Stomach smooth muscle (tissue), 2 donors: ENCODE data around the gene SLC6A5.

Experiments
- H3K27ac ChIP-seq: one replicate; pipeline ENCODE4 v1.7.0; 2013; ENCODE audit warnings: mild to moderate bottlenecking, low read length, inconsistent platforms
- H3K27me3 ChIP-seq, 2 donors: one replicate each; pipeline ENCODE4 v1.7.0; 2013; ENCODE audit warnings: low read length in 2 of 2; ENCODE audit not compliant: insufficient read depth in 2 of 2, control insufficient read depth in 1 of 2
- H3K36me3 ChIP-seq, 2 donors: one replicate each; pipeline ENCODE4 v1.7.0; 2013; ENCODE audit warnings: low read length in 2 of 2; ENCODE audit not compliant: control insufficient read depth in 2 of 2, insufficient read depth in 2 of 2
- H3K4me1 ChIP-seq: one replicate; pipeline ENCODE4 v1.7.0; 2013; ENCODE audit warnings: low read length; ENCODE audit not compliant: control insufficient read depth, insufficient read depth
- H3K4me3 ChIP-seq, 2 donors: one replicate each; pipeline ENCODE4 v1.7.0; 2013; ENCODE audit warnings: low read length in 2 of 2
- H3K9ac ChIP-seq, 2 donors: one replicate each; pipeline ENCODE4 v1.7.0; 2013; ENCODE audit warnings: low read length in 2 of 2, mild to moderate bottlenecking in 1 of 2
- H3K9me3 ChIP-seq, 2 donors: one replicate each; pipeline ENCODE4 v1.7.0; 2013; ENCODE audit warnings: low read length in 2 of 2; ENCODE audit not compliant: control insufficient read depth in 2 of 2
- donor health status: healthy.
- donor health status: Pancreatic carcinoma.

Gene SLC6A5

DNA sequence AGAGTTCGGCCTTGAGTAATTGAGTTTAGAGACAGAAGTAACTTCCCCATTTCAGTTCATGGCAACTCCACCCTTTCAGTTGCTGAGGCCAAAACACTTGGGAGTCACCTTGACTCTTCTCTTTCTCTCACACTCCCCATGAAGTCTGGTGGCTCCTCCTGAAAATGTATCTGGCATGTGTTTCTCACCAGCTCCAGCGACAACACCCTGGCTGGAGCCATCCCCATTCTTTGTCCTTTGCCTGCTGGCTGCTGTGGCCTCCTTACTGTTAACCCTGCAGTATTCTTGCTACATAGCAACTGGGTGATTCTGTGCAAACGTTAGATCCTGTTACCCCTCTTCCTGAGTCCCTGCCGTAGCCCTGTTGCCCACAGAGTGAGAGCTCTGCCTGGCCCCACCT lies 23.8 kb downstream of the SLC6A5 start:
- Histone ChIP-seq H3K27ac (no peak overlapping the region), H3K4me1 (no peaks in the 10 kb centered on the region), H3K36me3 (no peaks in the 10 kb centered on the region), H3K9me3 (no peaks in the 10 kb centered on the region), H3K9ac (no peak overlapping the region), H3K4me3 (no peak overlapping the region), H3K27me3 (peaks cover 0 to 2% of the 10 kb centered on the region in 2 donors)

DNA sequence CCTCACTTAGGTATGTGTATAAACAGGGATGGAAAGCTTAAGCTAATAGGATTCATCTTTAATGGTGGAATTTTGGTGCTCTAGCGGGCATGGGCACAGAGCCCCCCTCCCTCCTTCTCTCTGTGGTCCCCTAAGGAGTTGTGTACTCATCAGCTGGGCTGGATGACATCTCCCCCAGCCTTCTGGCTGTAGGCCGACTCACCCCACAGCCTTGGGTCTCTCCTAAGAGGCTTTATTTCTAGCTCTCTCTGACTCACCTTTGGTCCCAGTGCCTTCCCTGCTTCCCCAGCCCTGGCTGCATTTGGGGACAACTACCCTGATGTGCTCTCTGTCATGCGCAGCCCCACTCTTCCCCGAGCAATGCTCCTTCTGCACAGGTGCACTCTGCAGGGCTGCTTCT lies 26.9 kb downstream of the SLC6A5 start:
- Histone ChIP-seq H3K36me3 (no peaks in the 10 kb centered on the region), H3K9me3 (peaks cover 0 to 6% of the 10 kb centered on the region in 2 donors), H3K27me3 (peaks cover 0 to 4% of the 10 kb centered on the region in 2 donors), H3K27ac (no peak overlapping the region), H3K4me3 (no peak overlapping the region), H3K4me1 (no peaks in the 10 kb centered on the region), H3K9ac (no peak overlapping the region)

DNA sequence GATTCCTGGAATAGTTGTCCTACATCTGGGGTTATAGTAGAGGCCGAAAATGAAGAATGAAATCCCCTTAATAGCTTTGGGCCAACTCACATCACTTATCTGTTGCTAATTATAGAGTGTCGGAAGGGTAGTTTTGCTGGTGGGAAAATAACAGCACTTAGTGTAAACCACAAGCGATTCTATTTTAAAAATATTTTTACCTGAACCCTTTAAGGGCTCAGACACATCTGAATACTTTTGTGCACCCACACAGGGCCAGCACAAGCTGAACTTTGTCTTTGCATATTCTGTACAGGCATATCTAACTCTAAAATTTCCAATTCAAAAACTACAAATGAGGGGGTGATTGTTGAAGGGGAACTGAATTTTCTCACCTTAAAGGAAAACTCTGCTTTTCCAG lies 27.6 kb downstream of the SLC6A5 start:
- peaks cover 0 to 4% of the 10 kb centered on the region in 2 donors for H3K27me3 ChIP-seq
- no peak overlapping the region for H3K27ac ChIP-seq
- H3K9ac ChIP-seq = no peak overlapping the region
- no peak overlapping the region for H3K4me3 ChIP-seq
- H3K36me3 ChIP-seq = no peaks in the 10 kb centered on the region
- no peaks in the 10 kb centered on the region for H3K4me1 ChIP-seq
- H3K9me3 ChIP-seq = peaks cover 0 to 6% of the 10 kb centered on the region in 2 donors

DNA sequence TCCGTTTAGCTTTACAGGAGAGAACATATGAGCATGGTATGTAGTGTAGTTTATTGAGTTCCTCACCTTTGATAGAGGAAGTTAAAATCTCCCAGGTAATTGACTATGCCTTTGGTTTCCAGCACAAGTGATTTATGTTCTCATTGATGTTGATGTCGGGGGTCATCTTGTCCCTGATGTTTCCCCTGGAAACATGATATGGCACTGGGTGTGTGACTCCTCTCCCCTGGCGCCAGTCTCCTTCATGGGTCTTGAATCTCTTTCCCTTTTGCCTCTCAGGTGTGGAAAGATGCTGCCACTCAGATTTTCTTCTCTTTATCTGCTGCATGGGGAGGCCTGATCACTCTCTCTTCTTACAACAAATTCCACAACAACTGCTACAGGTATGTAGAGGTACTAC lies 28.3 kb downstream of the SLC6A5 start:
- H3K27me3 ChIP-seq = peaks cover 0 to 4% of the 10 kb centered on the region in 2 donors
- H3K4me3 ChIP-seq = no peak overlapping the region
- no peaks in the 10 kb centered on the region for H3K36me3 ChIP-seq
- no peak overlapping the region for H3K27ac ChIP-seq
- H3K9ac ChIP-seq = no peak overlapping the region
- no peaks in the 10 kb centered on the region for H3K4me1 ChIP-seq
- H3K9me3 ChIP-seq = peaks cover 0 to 6% of the 10 kb centered on the region in 2 donors

DNA sequence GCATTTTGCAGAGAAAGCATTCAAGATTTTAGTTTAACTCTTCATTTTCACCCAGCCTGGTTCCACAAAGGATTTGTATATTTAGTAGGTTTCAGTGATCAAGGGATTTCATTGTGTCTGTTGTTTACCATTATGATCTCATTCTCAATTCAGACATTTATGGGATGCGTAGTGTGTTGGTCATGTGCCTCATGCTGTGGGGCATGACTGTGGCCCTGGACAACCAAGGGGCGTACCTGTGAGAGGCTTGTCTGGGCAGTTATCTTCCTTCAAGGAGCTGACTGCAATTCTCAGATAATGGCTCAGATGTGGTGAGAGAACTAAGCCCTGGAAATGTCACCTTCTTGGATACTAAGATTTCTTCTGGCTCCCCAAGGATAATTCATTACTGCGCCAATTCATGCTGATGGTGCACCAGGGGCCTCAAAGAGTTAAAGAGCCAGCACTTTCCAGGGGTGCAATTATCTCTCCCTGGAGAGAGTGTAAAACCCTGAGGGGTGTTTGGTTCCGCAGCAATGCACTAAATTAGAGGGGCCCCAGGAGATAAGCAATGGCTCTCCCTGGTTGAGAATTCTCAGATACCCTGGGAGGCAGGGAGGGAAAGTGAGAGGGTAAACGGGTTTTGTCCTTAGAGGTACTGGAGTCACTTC lies 32.2 kb downstream of the SLC6A5 start:
- Histone ChIP-seq H3K4me3 (no peak overlapping the region), H3K27me3 (peaks cover 0 to 5% of the 10 kb centered on the region in 2 donors), H3K36me3 (no peaks in the 10 kb centered on the region), H3K4me1 (no peaks in the 10 kb centered on the region), H3K9me3 (peaks cover 0 to 6% of the 10 kb centered on the region in 2 donors), H3K27ac (no peak overlapping the region), H3K9ac (no peak overlapping the region)

DNA sequence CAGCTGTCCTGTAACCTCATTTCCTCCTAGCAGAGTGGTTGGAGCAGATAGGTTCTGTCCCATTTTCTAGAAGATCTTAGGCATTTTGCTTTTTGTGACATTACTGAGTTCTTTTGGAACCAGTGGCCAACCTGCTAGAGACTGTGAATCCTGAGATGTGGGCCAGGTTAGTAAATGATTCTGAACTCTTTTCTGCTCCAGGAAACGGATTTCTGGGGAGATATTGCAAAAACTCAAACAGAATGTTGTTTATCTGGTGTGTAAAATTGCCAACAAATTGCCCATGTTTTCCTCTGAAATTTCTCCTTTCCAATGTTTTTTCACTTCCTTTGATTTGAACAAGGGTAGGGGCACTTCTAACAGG lies 32.7 kb downstream of the SLC6A5 start:
- Histone ChIP-seq H3K27ac (no peak overlapping the region), H3K9ac (no peak overlapping the region), H3K4me1 (no peaks in the 10 kb centered on the region), H3K9me3 (peaks cover 0 to 6% of the 10 kb centered on the region in 2 donors), H3K36me3 (no peaks in the 10 kb centered on the region), H3K4me3 (no peak overlapping the region), H3K27me3 (peaks cover 0 to 5% of the 10 kb centered on the region in 2 donors)

DNA sequence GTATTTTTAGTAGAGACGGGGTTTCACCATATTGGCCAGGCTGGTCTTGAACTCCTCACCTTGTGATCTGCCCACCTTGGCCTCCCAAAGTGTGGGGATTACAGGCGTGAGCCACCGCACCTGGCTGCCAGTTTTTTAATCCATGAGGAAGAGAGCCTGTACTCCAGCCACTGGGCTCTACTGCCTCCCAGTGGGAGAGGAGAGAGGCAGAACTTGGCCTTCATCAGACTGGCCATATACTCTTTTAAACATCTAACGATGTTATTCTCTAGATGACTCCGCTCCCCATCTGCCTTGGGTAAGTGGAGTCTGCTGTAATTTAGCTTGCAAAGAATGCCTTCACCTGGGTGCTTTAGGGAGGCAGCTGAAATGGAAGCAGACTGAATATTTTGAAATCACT lies 34.6 kb downstream of the SLC6A5 start:
- Histone ChIP-seq H3K9ac (no peak overlapping the region), H3K27me3 (peaks cover 0 to 11% of the 10 kb centered on the region in 2 donors), H3K36me3 (no peaks in the 10 kb centered on the region), H3K27ac (no peak overlapping the region), H3K4me3 (no peak overlapping the region), H3K4me1 (no peaks in the 10 kb centered on the region), H3K9me3 (peaks cover 0 to 6% of the 10 kb centered on the region in 2 donors)

DNA sequence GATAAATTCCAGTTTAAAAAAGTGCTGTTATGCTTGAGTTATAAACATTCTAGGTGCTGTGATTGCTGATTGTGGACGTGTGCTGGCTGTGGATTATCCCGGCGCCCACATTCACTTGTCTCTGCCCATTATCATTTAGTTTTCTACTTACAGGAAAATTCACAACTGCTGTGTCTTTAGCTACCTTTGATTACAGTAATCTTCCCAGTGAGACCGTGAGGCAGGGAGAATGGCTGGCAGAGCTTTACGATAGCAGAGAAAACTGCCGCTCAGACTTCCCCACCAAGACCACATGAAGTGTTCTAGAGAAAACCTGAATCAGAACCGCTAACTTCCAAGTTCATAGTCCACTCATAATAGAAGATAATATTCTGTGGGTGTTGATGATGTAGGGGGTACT lies 35.4 kb downstream of the SLC6A5 start:
- Histone ChIP-seq H3K4me1 (no peaks in the 10 kb centered on the region), H3K27me3 (peaks cover 0 to 11% of the 10 kb centered on the region in 2 donors), H3K9me3 (peaks cover 0 to 6% of the 10 kb centered on the region in 2 donors), H3K27ac (no peak overlapping the region), H3K9ac (no peak overlapping the region), H3K4me3 (no peak overlapping the region), H3K36me3 (no peaks in the 10 kb centered on the region)

DNA sequence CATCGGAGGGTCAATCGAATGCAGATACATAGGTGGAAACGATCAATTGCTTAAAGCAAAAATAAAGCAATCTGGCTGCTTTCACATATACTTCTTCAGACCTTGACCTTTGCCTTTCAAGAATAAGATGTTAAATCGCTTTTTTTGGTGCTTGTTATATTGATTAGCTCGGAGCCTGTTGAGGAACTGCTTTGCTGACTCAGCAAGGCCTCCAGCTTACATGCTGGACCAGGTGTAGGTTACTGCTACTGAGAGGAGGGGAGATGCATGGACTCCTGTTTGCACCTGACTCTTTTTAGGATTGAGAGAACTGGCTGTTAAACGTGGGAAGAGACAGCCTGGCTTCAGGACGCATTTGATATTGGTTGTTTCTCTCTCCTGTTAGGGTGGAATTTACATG lies 38.7 kb downstream of the SLC6A5 start:
- Histone ChIP-seq H3K4me1 (no peaks in the 10 kb centered on the region), H3K4me3 (no peak overlapping the region), H3K9me3 (peaks cover 0 to 2% of the 10 kb centered on the region in 2 donors), H3K36me3 (no peaks in the 10 kb centered on the region), H3K27me3 (peaks cover 0 to 9% of the 10 kb centered on the region in 2 donors), H3K9ac (no peak overlapping the region), H3K27ac (no peak overlapping the region)

DNA sequence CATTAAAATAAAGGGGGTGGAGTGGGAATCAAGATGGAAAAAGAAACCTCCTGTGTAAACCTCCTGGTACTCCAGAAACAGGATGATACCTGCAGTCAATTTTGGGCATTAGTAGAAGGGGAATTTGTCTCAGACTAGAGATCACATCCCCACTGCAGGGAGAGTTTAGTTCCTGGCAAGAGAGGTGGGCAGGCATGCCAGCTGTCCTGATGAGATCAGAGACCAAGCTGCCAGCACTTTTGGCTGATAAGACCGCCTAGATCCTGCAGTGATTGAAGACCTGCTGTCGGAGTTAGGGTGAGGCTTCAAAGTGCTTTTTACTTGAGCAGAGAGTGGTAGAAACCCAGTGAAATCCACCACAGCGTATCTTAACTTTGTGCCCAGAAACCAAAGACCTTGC lies 40.3 kb downstream of the SLC6A5 start:
- Histone ChIP-seq H3K27me3 (peaks cover 0 to 9% of the 10 kb centered on the region in 2 donors), H3K4me1 (no peaks in the 10 kb centered on the region), H3K36me3 (no peaks in the 10 kb centered on the region), H3K4me3 (no peak overlapping the region), H3K9me3 (peaks cover 0 to 2% of the 10 kb centered on the region in 2 donors), H3K27ac (no peak overlapping the region), H3K9ac (no peak overlapping the region)

DNA sequence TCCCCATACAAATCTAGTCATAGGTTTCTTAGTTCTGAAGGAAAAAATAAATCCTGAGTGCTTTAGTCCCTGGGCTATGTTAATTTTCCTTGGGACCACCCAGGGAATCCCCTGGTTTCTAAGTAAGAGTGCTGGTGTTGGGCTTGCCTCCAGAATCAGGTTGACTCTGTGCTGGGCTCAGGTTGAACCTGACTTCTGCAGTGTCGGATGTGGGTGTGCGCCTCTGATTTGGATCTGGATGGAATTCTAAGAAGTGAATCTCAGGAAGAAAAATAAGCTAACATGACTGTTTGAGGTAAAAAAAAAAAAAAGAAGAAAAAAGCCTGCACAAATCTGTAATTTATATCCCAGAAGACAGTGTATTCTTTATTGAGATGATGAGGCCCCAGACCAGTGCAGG lies 41.0 kb downstream of the SLC6A5 start:
- Histone ChIP-seq H3K9me3 (peaks cover 0 to 2% of the 10 kb centered on the region in 2 donors), H3K4me1 (no peaks in the 10 kb centered on the region), H3K4me3 (no peak overlapping the region), H3K27me3 (peaks cover 0 to 9% of the 10 kb centered on the region in 2 donors), H3K36me3 (no peaks in the 10 kb centered on the region), H3K9ac (no peak overlapping the region), H3K27ac (no peak overlapping the region)
